ENCODE data around the gene GOLGA1. TPM values are rescaled to one million over a fixed set of nuclear protein-coding genes. Genes with fewer than 3 reads are reported as not detected.
"Not testable (repeated sequence)": the region's sequence is repeated elsewhere in the genome, so short reads cannot be mapped to it uniquely, and the experiment has no call there.

GOLGA1 gene
- total RNA-seq, 2 experiments from 2014 or later: 19.0 to 19.2 TPM

DNA sequence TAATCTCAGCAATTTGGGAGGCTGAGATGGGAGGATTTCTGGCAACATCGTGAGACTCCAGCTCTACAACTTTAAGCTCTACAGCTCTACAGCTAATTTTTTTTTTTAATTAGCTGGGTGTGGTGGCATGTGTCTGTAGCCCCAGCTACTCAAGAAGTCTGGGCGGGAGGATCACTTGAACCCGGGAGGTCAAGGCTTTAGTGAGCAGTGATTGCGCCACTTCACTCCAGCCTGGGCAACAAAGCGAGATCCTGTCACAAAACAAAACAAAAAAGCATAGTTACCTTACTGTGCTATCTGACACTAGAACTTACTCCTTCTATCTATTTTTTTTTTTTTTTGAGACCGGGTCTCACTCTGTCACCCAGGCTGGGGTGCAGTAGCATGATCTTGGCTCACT is 93.9 kb downstream of the GOLGA1 start:
- Histone ChIP-seq H4K20me1 (ENCODE audit: insufficient read depth, low read length) (no peaks in the 10 kb centered on the region), H3K9me3 (ENCODE audit: low read length) (no peaks in the 10 kb centered on the region), H3K27ac (ENCODE audit: low read depth, low read length, poor library complexity, severe bottlenecking) (no peak overlapping the region), H3K9me2 (ENCODE audit: insufficient read depth, low read length) (no peaks in the 10 kb centered on the region), H3K4me2 (ENCODE audit: low read length) (no peak overlapping the region), H3K79me2 (ENCODE audit: insufficient read depth, low read depth, low read length) (no peaks in the 10 kb centered on the region), H3K4me1 (ENCODE audit: insufficient read depth, low read length, poor library complexity, severe bottlenecking) (no peaks in the 10 kb centered on the region), H3K36me3 (ENCODE audit: insufficient read depth, low read length) (no peaks in the 10 kb centered on the region), H2AFZ (ENCODE audit: low read length) (no peak overlapping the region), H3K4me3 (ENCODE audit: low read depth, low read length, poor library complexity, severe bottlenecking) (no peak overlapping the region)
- no peak for TF ChIP-seq CTCF (conservative IDR thresholded peaks at IDR 0.05; ENCODE audit: low read length)
- no peak for TF ChIP-seq EZH2phosphoT487 (IDR thresholded peaks at IDR 0.05; ENCODE audit: borderline replicate concordance, low read depth, low read length)
- no peak for DNase-seq (ENCODE audit: low spot score)
- no TSS peak for BruUV-seq (replicated peaks)
- intact Hi-C loops (cut with micrococcal nuclease; ENCODE audit: unreplicated experiment): no loop called here
- POLR2A ChIA-PET: interaction anchor here (0.8 kb wide), 1 partner anchor 72 kb away, joined by 3 read pairs; no protein-coding TSS in a partner anchor
- CTCF ChIA-PET (ENCODE audit: unreplicated experiment): interaction anchor here (0.9 kb wide), 1 partner anchor 76 kb away, joined by 3 read pairs; the partner anchor contains the start of gene NR6A1

DNA sequence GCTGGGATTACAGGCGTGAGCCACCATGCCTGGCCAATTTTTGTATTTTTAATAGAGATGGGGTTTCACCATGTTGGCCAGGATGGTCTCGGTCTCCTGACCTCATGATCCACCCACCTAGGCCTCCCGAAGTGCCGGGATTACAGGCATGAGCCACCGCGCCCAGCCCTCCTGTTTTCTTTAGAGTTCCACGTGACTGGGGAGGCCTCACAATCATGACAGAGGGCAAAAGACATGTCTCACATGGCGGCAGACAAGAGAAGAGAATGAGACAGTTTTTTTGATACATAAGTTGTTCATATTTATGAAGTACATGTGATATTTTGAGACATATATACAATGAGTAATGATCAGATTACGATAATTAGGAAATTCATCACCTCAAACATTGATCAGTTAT is 94.4 kb downstream of the GOLGA1 start:
- POLR2A ChIA-PET: interaction anchor here (0.8 kb wide), 1 partner anchor 71 kb away, joined by 3 read pairs; no protein-coding TSS in a partner anchor
- BruUV-seq (replicated peaks); H3K4me1 ChIP-seq (ENCODE audit: insufficient read depth, low read length, poor library complexity, severe bottlenecking): not testable (repeated sequence)

GRCh38 chr9:124844291-124844690 is 96.6 kb downstream of the GOLGA1 start:
- no peaks in the 10 kb centered on the region for H3K9me3 ChIP-seq (ENCODE audit: low read length)
- POLR2A ChIA-PET: interaction anchor here (0.7 kb wide), 1 partner anchor 89 kb away, joined by 3 read pairs; no protein-coding TSS in a partner anchor
- no peak overlapping the region for H3K4me3 ChIP-seq (ENCODE audit: low read depth, low read length, poor library complexity, severe bottlenecking)
- H3K36me3 ChIP-seq (ENCODE audit: insufficient read depth, low read length): no peaks in the 10 kb centered on the region
- H3K4me1 ChIP-seq (ENCODE audit: insufficient read depth, low read length, poor library complexity, severe bottlenecking): no peaks in the 10 kb centered on the region
- H3K4me2 ChIP-seq (ENCODE audit: low read length): no peak overlapping the region
- no peak overlapping the region for H3K27ac ChIP-seq (ENCODE audit: low read depth, low read length, poor library complexity, severe bottlenecking)
- DNase-seq (ENCODE audit: low spot score): no peak
- intact Hi-C loops (cut with micrococcal nuclease; ENCODE audit: unreplicated experiment): no loop called here
- no TSS peak for BruUV-seq (replicated peaks)
- no peaks in the 10 kb centered on the region for H4K20me1 ChIP-seq (ENCODE audit: insufficient read depth, low read length)
- TF ChIP-seq EZH2phosphoT487 (IDR thresholded peaks at IDR 0.05; ENCODE audit: borderline replicate concordance, low read depth, low read length): no peak
- TF ChIP-seq CTCF (conservative IDR thresholded peaks at IDR 0.05; ENCODE audit: low read length): no peak
- no peaks in the 10 kb centered on the region for H3K9me2 ChIP-seq (ENCODE audit: insufficient read depth, low read length)
- H2AFZ ChIP-seq (ENCODE audit: low read length): peak overlapping the region; percentile 61
- CTCF ChIA-PET (ENCODE audit: unreplicated experiment): no interaction called here
- H3K79me2 ChIP-seq (ENCODE audit: insufficient read depth, low read depth, low read length): no peaks in the 10 kb centered on the region

More for the DNA sequence above, 94.4 kb downstream of the GOLGA1 start:
- CTCF ChIA-PET (ENCODE audit: unreplicated experiment); DNase-seq (ENCODE audit: low spot score); H3K4me2 ChIP-seq (ENCODE audit: low read length); H3K4me3 ChIP-seq (ENCODE audit: low read depth, low read length, poor library complexity, severe bottlenecking); H4K20me1 ChIP-seq (ENCODE audit: insufficient read depth, low read length); intact Hi-C loops (cut with micrococcal nuclease; ENCODE audit: unreplicated experiment); H3K9me2 ChIP-seq (ENCODE audit: insufficient read depth, low read length); H3K9me3 ChIP-seq (ENCODE audit: low read length); H3K36me3 ChIP-seq (ENCODE audit: insufficient read depth, low read length); H3K27ac ChIP-seq (ENCODE audit: low read depth, low read length, poor library complexity, severe bottlenecking); H2AFZ ChIP-seq (ENCODE audit: low read length); H3K79me2 ChIP-seq (ENCODE audit: insufficient read depth, low read depth, low read length): not testable (repeated sequence)
